Prostate gland (tissue), 2 donors: ENCODE results near the gene TIPARP.

Experiments
- POLR2A ChIP-seq: fragments of 450-650 bp; IDR thresholded peaks from one replicate; pipeline ENCODE4 v1.6.1; 2016; ENCODE audit warnings: antibody characterized with exemption, mild to moderate bottlenecking
- TF ChIP-seq, protein P1 (sequence below), 4 experiments: fragments of 200-600 bp in 2 of 4; fragments of 450-650 bp in 2 of 4; sonication (generic) in 2 of 4; IDR thresholded peaks; 1 replicate in 3 of 4; 2 replicates in 1 of 4; pipeline ENCODE4 v1.5.1; 2016 to 2019; ENCODE audit warnings: antibody characterized with exemption in 4 of 4, mild to moderate bottlenecking in 2 of 4, moderate library complexity in 2 of 4

DNA sequence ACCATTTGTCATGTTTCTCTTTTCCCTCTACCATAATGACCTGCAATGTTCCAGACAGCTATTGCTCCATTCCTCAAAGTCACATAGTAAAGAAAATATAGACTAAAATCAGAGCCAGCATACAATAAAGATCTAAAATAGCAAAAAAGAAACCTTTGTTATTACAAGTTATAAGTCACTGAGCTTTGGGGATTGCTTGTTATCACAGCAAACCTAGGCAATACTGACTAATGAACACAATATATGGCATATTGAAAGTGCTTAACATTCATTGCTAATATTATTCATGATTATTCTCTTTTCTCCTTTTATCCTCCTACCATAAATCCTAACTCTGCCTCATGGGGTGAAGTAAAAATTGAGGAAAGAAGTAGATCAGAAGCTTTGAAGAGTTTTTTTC lies 27.4 kb upstream of the TIPARP start:
- TF ChIP-seq POLR2A = no peak
- TF ChIP-seq, protein P1, sequence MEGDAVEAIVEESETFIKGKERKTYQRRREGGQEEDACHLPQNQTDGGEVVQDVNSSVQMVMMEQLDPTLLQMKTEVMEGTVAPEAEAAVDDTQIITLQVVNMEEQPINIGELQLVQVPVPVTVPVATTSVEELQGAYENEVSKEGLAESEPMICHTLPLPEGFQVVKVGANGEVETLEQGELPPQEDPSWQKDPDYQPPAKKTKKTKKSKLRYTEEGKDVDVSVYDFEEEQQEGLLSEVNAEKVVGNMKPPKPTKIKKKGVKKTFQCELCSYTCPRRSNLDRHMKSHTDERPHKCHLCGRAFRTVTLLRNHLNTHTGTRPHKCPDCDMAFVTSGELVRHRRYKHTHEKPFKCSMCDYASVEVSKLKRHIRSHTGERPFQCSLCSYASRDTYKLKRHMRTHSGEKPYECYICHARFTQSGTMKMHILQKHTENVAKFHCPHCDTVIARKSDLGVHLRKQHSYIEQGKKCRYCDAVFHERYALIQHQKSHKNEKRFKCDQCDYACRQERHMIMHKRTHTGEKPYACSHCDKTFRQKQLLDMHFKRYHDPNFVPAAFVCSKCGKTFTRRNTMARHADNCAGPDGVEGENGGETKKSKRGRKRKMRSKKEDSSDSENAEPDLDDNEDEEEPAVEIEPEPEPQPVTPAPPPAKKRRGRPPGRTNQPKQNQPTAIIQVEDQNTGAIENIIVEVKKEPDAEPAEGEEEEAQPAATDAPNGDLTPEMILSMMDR (IDR thresholded peaks at IDR 0.05) = no peak
